GM15510 (cell line): ENCODE data around the gene BCCIP.
A peak's percentile ranks its signal among the peaks of the same experiment; 100 is the strongest.

Experiments used
- POLR2A ChIP-seq: IDR thresholded peaks from 3 replicates; pipeline ENCODE4 v1.6.1; 2011; ENCODE audit warnings: borderline replicate concordance; ENCODE audit not compliant: insufficient read length; ENCODE audit errors: extremely low read depth

Gene BCCIP

DNA sequence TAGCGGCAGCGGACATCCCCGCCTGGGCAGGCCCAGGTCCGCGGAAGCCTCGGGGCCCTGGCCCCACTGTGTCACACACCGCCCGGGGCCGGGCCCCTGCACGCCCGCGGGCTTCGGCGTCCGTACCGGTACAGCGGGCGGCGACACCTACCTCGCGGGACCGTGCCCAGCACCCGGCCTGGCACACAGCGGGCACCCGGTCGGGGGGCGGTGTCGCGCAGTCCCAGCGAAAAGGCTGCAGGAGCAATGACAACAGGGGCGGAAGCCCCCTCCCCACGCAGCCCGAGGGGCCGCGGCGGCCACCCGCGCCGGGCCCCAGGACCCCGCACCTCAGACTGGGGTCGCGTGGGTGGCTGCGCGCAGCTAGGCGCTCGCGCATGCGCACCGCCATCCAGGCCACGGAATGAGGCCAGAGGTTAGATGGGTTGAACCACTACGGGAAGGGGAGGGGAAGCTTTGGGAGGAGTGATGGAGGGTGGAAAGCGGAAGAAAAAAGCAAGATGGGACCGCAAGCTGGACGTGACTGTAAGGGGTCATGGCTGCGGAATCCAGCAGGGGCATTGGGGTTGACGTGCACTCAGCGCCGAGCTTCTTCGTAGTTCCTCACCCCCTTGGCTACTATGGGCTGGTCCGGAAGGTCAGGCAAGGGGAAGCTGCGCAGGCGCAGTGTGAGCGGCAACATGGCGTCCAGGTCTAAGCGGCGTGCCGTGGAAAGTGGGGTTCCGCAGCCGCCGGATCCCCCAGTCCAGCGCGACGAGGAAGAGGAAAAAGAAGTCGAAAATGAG lies at the start of gene BCCIP, which contains the start of gene UROS:
Gene BCCIP (plus strand): TSS at position 669 of the 785 bp plus-strand sequence. CDS start 12 bp downstream, at position 681.
Gene UROS (minus strand): TSS at position 381 of the 785 bp plus-strand sequence. CDS start 6,759 bp downstream, outside the sequence.
- TF ChIP-seq POLR2A, result peak; percentile 79

GRCh38 chr10:125773687-125774543 lies 49.4 kb upstream of the BCCIP start:
- no peak for TF ChIP-seq POLR2A

GRCh38 chr10:125774581-125775191 lies 48.7 kb upstream of the BCCIP start:
- TF ChIP-seq POLR2A, result no peak

DNA sequence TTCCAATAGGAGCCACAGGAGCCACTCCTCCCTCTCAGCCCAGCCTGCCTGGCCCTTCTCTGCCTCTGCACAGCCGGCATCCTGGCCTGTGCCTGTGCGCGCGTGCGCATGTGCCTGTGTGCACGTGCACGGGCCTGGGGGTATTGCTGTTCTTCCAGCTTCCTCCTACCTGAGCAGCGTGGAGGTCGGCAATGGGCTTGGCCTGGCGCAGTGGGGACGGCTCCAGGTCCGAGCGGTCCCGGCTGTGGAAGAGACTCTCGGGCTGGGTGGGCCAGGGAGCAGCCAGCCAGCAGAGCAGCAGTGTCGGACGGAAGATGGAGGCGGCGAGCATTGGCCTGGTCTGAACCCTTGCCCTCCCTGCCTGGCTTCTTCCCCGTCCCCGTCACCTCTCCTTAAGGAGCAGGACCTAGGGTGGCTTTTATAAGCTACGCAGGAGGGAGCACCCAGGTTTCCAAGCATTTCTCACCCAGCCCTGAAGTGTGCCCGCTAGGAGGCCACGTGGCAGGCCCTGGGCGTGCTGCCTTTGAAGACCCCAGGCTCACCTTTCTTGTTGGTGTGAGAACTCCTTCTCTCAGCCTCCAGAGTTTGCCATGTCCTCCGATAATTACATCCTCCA lies 47.7 kb upstream of the BCCIP start, which contains the start of gene MMP21:
Gene MMP21 (minus strand): TSS at position 331 of the 616 bp plus-strand sequence. CDS start 0 bp downstream, at position 331.
- no peak for TF ChIP-seq POLR2A

DNA sequence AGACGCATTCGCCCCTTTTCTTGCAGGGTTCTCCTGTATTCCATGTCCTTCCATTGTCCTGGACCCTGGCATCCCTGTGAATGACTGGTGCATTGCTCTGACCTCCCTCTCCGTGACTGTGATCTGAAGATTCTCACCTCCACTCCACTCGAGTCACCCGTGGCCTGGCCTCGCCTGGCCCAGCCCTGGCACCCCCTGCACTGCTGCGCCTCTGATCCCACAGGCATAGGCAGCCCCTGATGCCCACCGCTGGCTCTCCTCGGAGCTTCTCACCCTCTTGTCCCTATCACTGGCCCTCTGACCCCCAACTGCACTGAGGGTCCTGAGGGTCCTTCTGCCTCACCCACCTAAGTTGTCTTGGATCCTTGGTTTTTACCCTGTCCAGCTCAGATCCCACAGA lies 45.5 kb upstream of the BCCIP start:
- TF ChIP-seq POLR2A, result no peak

DNA sequence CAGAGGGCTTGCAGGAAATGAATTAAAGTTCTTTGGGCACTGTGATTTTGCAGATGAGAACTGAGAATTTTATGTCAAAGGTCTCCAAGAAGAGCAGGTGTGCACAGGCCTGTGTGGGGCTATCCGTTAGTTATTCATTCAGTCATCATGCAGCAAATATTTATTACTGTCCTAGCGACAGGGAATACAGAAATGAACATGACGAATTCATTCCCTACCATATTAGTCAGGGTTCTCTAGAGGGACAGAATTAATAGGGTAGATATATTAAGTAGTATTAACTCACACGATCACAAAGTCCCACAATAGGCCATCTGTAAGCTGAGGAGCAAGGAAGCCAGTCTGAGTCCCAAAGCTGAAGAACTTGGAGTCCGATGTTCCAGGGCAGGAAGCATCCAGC lies 44.8 kb upstream of the BCCIP start:
- TF ChIP-seq POLR2A, result no peak

DNA sequence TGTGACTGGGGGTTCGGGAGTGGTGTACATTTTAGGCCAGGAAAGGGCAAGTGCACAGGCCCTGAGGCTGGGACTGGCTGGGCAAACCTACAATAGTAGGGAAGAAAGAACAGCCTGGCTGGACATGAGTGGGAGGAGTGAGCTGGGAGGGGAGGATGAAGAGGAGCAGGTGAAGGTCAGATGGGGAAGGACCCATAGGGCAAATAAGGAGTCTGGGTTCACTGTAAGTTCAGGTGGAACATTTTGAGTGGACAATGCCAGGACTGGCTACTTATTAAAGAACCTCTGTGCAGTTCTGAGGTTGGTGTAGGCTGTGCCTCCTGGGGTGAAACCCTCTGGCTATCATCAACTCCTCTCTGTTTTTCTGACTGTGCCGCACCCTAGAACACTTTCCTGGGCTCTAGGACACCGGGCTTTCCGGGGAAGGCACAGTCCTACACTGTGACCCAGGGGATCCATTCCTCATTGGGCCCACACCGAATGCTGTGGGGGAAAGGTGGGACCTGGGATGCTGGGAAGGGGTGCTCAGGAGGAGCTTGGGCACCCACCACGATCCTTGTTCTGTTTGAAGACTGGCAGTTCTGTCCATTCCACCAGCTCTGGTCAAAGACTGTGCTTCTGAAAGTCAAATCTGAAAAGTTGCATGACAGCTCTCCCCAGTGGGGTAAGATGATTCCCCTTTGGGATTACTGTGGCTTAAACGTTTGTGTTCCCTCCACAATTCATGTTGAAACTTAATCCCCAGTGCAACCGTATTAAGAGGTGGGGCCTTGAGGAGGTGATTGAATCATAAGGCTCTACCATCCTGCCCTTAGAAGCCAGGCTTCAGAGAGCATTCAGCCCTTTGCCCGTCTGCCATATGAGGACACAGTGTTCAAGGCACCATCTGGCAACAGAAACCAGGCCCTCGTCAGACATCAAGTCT lies 43.7 kb upstream of the BCCIP start:
- no peak for TF ChIP-seq POLR2A

DNA sequence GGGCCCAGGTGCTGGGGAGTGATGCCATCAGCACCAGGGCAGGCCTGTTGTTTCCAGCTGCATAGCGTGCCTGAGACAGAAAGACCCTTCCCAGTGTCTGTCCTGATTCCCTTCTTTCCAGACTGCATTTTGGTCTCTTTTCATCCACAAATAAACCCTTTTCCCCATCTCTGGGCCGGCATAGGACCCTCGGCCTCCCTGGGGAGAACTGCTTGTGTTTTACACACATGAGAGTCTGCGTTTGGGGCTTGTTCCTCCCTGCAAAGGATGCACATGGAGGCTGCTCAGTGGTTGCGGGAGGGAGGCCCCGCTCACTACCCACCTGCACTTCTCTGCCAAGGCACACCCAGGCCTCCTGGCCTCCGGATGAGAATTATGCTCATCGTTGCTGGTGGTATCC lies 42.0 kb upstream of the BCCIP start:
- no peak for TF ChIP-seq POLR2A

DNA sequence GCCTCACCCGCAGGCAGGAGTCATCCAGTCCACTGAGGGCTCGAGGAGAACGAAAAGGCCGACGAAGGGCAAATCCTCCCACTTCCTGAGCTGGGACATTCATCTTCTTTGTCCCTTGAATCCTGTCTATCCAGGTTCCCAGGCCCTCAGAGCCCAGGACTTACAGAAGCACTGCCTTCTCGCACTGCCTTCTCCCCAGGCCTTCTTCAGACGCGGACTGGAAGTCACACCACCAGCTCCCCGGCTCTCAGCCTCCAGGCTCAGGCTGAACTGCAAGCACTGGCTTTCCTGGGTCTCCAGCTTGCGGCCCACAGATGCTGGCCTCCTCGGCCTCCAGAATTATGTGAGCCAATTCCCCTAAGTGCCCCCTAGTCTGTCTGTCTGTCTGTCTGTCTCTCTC lies 41.3 kb upstream of the BCCIP start:
- TF ChIP-seq POLR2A, result no peak

GRCh38 chr10:125782616-125783015 lies 40.7 kb upstream of the BCCIP start:
- no peak for TF ChIP-seq POLR2A

- no peak for TF ChIP-seq POLR2A
Observed at GRCh38 chr10:125783408-125783807, 39.9 kb upstream of the BCCIP start.

DNA sequence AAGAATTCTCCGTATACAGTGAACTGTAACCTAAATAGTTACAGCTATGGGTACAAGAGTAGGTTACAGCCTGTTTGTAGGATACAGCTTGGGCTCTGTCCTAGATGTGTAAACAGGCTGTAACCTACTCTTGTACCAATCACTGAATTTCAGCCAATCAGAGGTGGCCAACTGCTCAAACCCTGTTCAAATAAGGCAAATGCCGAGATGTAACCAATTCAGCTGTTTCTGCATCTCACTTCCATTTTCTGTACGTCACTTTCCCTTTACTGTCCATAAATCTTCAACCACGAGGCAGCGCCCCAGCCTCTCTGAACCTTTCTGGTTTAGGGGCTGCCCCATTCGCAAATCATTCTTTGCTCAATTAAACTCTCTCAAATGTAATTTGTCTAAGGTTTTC lies 39.4 kb upstream of the BCCIP start:
- TF ChIP-seq POLR2A, result no peak

- no peak for TF ChIP-seq POLR2A
Observed at GRCh38 chr10:125785791-125786190, 37.6 kb upstream of the BCCIP start.
